ENCODE measurements around the gene ZNF688. TPM values are rescaled to one million over a fixed set of nuclear protein-coding genes. Genes with fewer than 3 reads are reported as not detected.
A peak's percentile ranks its signal among the peaks of the same experiment; 100 is the strongest.

Gene ZNF688
- total and polyA plus RNA-seq, 9 of the 15 experiments (the other 6 are each of a cell fraction or from before 2014, with no cell fraction given), result 0.48 to 12.9 (median 4.5) TPM

- TF ChIP-seq PRDM10 (IDR thresholded peaks at IDR 0.05; ENCODE audit: partially characterized antibody) (peak; percentile 11), OTX1 (CRISPR knock-in tag; IDR thresholded peaks at IDR 0.05) (no peak), ZSCAN29 (IDR thresholded peaks at IDR 0.05) (no peak), RAD21 (CRISPR knock-in tag; conservative IDR thresholded peaks at IDR 0.05 in 1 of 2, IDR thresholded peaks at IDR 0.05 in 1 of 2) (no peak), VEZF1 (CRISPR knock-in tag; IDR thresholded peaks at IDR 0.05) (peak; percentile 20; the same call in 1 of the 2 replicates), HMG20A (CRISPR knock-in tag; conservative IDR thresholded peaks at IDR 0.05) (no peak), RCOR1 (IDR thresholded peaks at IDR 0.05; ENCODE audit: borderline replicate concordance in 1 of 2, low read depth in 2 of 2, low read length in 2 of 2) (peak in 1 of 2 experiments; percentile 39; a peak in 2 of 4 replicates), EP300 (IDR thresholded peaks at IDR 0.05; ENCODE audit: low read length) (peak; percentile 51; the same call in 1 of the 2 replicates), HMGXB4 (CRISPR knock-in tag; IDR thresholded peaks at IDR 0.05) (no peak), CBFB (CRISPR knock-in tag; IDR thresholded peaks at IDR 0.05) (no peak), ZBTB33 (CRISPR knock-in tag; IDR thresholded peaks at IDR 0.05) (no peak), TCF7L2 (IDR thresholded peaks at IDR 0.05; ENCODE audit: low read depth, low read length) (no peak), CC2D1A (IDR thresholded peaks at IDR 0.05) (no peak), ZNF511 (CRISPR knock-in tag; IDR thresholded peaks at IDR 0.05) (no peak), RBM14 (IDR thresholded peaks at IDR 0.05; ENCODE audit: borderline replicate concordance, insufficient read depth, low read depth, low read length) (no peak), SMARCB1 (IDR thresholded peaks at IDR 0.05; ENCODE audit: insufficient read length, low read depth) (no peak), XRCC3 (IDR thresholded peaks at IDR 0.05) (no peak), HDAC2 (IDR thresholded peaks at IDR 0.05) (no peak)
Measured at GRCh38 chr16:30541502-30542329, 29.8 kb downstream of the ZNF688 start (continued).
